Measurements from ENCODE around the gene BNC2. TPM values are rescaled to one million over a fixed set of nuclear protein-coding genes. Genes with fewer than 3 reads are reported as not detected.

BNC2 gene
- total RNA-seq, 2 experiments from 2014 or later = not detected

DNA sequence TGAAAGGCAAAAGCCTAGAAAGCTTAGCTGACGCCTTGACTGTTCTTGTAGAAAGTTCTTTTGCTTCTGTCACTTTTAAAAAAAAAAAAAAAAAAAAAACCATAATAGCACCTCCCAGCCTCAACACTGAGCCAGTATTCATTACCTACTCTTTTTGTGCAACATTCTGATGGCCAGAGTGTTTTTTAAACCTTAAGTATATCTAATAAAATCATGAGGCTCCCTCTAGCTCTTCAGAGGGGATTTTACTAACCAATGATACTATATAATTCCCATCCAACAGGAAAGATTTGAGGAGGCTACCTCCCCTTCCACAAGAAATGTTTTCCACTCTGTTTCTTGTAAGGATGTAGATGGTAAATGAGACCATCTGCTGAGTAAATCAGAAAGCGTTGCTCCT is 3.9 kb downstream of the BNC2 start:
- H3K36me3 ChIP-seq (ENCODE audit: insufficient read depth, low read length) = no peaks in the 10 kb centered on the region
- no peaks in the 10 kb centered on the region for H3K9me3 ChIP-seq (ENCODE audit: low read length)
- H3K4me1 ChIP-seq (ENCODE audit: insufficient read depth, low read length, poor library complexity, severe bottlenecking) = no peaks in the 10 kb centered on the region
- no peaks in the 10 kb centered on the region for H3K9me2 ChIP-seq (ENCODE audit: insufficient read depth, low read length)
- no peak overlapping the region for H3K27ac ChIP-seq (ENCODE audit: low read depth, low read length, poor library complexity, severe bottlenecking)
- ChIA-PET CTCF (ENCODE audit: unreplicated experiment) (no interaction called here), POLR2A (interaction anchor here (0.7 kb wide), 1 partner anchor 142 kb away, joined by 3 read pairs; no protein-coding TSS in a partner anchor)
- no peak overlapping the region for H3K4me3 ChIP-seq (ENCODE audit: low read depth, low read length, poor library complexity, severe bottlenecking)
- H3K79me2 ChIP-seq (ENCODE audit: insufficient read depth, low read depth, low read length) = no peaks in the 10 kb centered on the region
- TF ChIP-seq, protein P1, sequence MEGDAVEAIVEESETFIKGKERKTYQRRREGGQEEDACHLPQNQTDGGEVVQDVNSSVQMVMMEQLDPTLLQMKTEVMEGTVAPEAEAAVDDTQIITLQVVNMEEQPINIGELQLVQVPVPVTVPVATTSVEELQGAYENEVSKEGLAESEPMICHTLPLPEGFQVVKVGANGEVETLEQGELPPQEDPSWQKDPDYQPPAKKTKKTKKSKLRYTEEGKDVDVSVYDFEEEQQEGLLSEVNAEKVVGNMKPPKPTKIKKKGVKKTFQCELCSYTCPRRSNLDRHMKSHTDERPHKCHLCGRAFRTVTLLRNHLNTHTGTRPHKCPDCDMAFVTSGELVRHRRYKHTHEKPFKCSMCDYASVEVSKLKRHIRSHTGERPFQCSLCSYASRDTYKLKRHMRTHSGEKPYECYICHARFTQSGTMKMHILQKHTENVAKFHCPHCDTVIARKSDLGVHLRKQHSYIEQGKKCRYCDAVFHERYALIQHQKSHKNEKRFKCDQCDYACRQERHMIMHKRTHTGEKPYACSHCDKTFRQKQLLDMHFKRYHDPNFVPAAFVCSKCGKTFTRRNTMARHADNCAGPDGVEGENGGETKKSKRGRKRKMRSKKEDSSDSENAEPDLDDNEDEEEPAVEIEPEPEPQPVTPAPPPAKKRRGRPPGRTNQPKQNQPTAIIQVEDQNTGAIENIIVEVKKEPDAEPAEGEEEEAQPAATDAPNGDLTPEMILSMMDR (conservative IDR thresholded peaks at IDR 0.05; ENCODE audit: low read length) = no peak
- TF ChIP-seq EZH2phosphoT487 (IDR thresholded peaks at IDR 0.05; ENCODE audit: borderline replicate concordance, low read depth, low read length) = no peak
- H2AFZ ChIP-seq (ENCODE audit: low read length) = no peak overlapping the region
- BruUV-seq (replicated peaks) = no TSS peak
- no peak for DNase-seq (ENCODE audit: low spot score)
- intact Hi-C loops (cut with micrococcal nuclease; ENCODE audit: unreplicated experiment) = no loop called here
- H3K4me2 ChIP-seq (ENCODE audit: low read length) = no peak overlapping the region
- H4K20me1 ChIP-seq (ENCODE audit: insufficient read depth, low read length) = no peaks in the 10 kb centered on the region

DNA sequence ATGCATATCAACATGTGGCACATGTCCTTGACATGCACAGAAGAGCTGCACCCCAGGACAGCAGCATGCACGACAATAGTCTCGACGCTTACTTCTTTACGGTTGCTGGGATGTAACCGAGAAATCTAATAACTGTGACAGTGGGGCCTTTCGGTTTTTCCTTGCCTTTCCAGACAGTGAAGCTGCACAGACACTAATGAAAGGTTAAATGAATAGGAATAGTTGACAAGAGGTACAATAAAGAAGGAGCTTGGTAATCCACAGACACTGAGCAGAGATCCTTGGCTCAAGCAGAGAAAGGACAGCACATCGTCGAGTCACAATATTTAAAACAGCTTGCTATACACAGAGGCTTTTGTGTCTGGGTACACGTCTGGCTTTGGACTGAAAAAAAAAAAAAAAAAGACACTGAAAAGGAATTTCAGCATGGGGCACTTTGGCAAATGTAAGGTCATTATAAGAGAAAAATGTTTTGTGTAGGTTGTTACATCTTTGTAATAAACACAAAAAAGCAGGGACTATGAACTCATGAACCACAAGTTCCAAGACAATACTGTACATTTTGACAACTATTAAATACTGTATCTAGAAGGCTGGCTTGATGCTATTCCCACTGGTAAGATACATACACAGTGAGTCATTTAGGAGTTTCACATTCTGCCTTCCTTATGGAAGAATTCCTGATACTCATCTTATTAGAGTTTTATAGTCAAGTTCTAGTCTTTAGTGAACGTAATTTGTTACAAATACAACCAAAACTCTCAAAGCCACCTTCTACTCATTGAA is 5.6 kb downstream of the BNC2 start:
- intact Hi-C loops (cut with micrococcal nuclease; ENCODE audit: unreplicated experiment) = no loop called here
- Histone ChIP-seq H3K4me3 (ENCODE audit: low read depth, low read length, poor library complexity, severe bottlenecking) (no peak overlapping the region), H3K9me3 (ENCODE audit: low read length) (no peaks in the 10 kb centered on the region), H2AFZ (ENCODE audit: low read length) (no peak overlapping the region), H3K4me2 (ENCODE audit: low read length) (no peak overlapping the region), H4K20me1 (ENCODE audit: insufficient read depth, low read length) (no peaks in the 10 kb centered on the region), H3K27ac (ENCODE audit: low read depth, low read length, poor library complexity, severe bottlenecking) (no peak overlapping the region), H3K9me2 (ENCODE audit: insufficient read depth, low read length) (no peaks in the 10 kb centered on the region), H3K79me2 (ENCODE audit: insufficient read depth, low read depth, low read length) (no peaks in the 10 kb centered on the region), H3K4me1 (ENCODE audit: insufficient read depth, low read length, poor library complexity, severe bottlenecking) (no peaks in the 10 kb centered on the region), H3K36me3 (ENCODE audit: insufficient read depth, low read length) (no peaks in the 10 kb centered on the region)
- CTCF ChIA-PET (ENCODE audit: unreplicated experiment) = no interaction called here
- no TSS peak for BruUV-seq (replicated peaks)
- TF ChIP-seq EZH2phosphoT487 (IDR thresholded peaks at IDR 0.05; ENCODE audit: borderline replicate concordance, low read depth, low read length) = no peak
- TF ChIP-seq, protein P1 (conservative IDR thresholded peaks at IDR 0.05; ENCODE audit: low read length) = no peak
- POLR2A ChIA-PET = interaction anchor here (0.6 to 0.7 kb wide), 2 partner anchors 188 to 610 kb away, joined by 3 to 4 read pairs; no protein-coding TSS in a partner anchor
- DNase-seq (ENCODE audit: low spot score) = no peak

DNA sequence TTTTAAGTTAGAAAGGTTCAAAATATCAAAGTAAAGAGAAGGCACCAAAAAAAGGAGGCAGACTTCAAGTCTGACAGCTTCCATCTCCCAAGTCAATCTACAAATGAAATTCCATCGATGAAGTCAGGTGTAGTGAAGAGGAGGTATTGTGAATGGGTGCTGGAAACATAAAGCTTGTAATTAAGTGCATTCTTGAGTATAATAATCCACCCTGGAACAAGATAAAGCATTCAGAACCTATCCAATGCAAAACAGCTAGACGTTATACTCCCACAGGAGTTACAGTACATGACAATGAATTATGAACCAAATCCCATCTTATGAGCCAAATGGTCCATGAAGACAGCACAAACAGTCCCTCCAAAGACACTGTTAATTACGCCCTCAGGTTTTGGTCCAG is 22.3 kb downstream of the BNC2 start:
- no peaks in the 10 kb centered on the region for H3K36me3 ChIP-seq (ENCODE audit: insufficient read depth, low read length)
- TF ChIP-seq, protein P1 (conservative IDR thresholded peaks at IDR 0.05; ENCODE audit: low read length) = no peak
- TF ChIP-seq EZH2phosphoT487 (IDR thresholded peaks at IDR 0.05; ENCODE audit: borderline replicate concordance, low read depth, low read length) = no peak
- H4K20me1 ChIP-seq (ENCODE audit: insufficient read depth, low read length) = no peaks in the 10 kb centered on the region
- no peak overlapping the region for H2AFZ ChIP-seq (ENCODE audit: low read length)
- no peak for DNase-seq (ENCODE audit: low spot score)
- POLR2A ChIA-PET = no interaction called here
- H3K4me2 ChIP-seq (ENCODE audit: low read length) = no peak overlapping the region
- H3K27ac ChIP-seq (ENCODE audit: low read depth, low read length, poor library complexity, severe bottlenecking) = no peak overlapping the region
- H3K9me3 ChIP-seq (ENCODE audit: low read length) = no peaks in the 10 kb centered on the region
- no TSS peak for BruUV-seq (replicated peaks)
- H3K4me1 ChIP-seq (ENCODE audit: insufficient read depth, low read length, poor library complexity, severe bottlenecking) = no peaks in the 10 kb centered on the region
- H3K9me2 ChIP-seq (ENCODE audit: insufficient read depth, low read length) = no peaks in the 10 kb centered on the region
- H3K4me3 ChIP-seq (ENCODE audit: low read depth, low read length, poor library complexity, severe bottlenecking) = no peak overlapping the region
- CTCF ChIA-PET (ENCODE audit: unreplicated experiment) = no interaction called here
- intact Hi-C loops (cut with micrococcal nuclease; ENCODE audit: unreplicated experiment) = no loop called here
- no peaks in the 10 kb centered on the region for H3K79me2 ChIP-seq (ENCODE audit: insufficient read depth, low read depth, low read length)

Data from OCI-LY7 (cell line).